ENCODE measurements around the gene KLHL40.

The KLHL40 gene

GRCh38 chr3:42723219-42723618 lies 37.9 kb downstream of the KLHL40 start:
- DNase-seq (ENCODE audit: low spot score) (no peak), ATAC-seq (ENCODE audit: low read depth) (peak; percentile 42; the same call in 1 of the 3 replicates)
- no peaks in the 10 kb centered on the region for H3K27me3 ChIP-seq (ENCODE audit: insufficient read depth, poor library complexity, severe bottlenecking)
- H3K4me1 ChIP-seq (ENCODE audit: insufficient read depth, poor library complexity, severe bottlenecking): no peaks in the 10 kb centered on the region
- no peak overlapping the region for H3K27ac ChIP-seq (ENCODE audit: poor library complexity, severe bottlenecking)
- no peak for TF ChIP-seq CTCF (IDR thresholded peaks at IDR 0.05; ENCODE audit: poor library complexity, severe bottlenecking)
- H3K4me3 ChIP-seq (ENCODE audit: severe bottlenecking): no peak overlapping the region
- H3K36me3 ChIP-seq (ENCODE audit: low read depth): no peaks in the 10 kb centered on the region
- H3K9me3 ChIP-seq (ENCODE audit: severe bottlenecking): no peaks in the 10 kb centered on the region

GRCh38 chr3:42725454-42725853 lies 40.1 kb downstream of the KLHL40 start:
- Histone ChIP-seq H3K9me3 (ENCODE audit: severe bottlenecking) (no peaks in the 10 kb centered on the region), H3K27ac (ENCODE audit: poor library complexity, severe bottlenecking) (no peak overlapping the region), H3K36me3 (ENCODE audit: low read depth) (no peaks in the 10 kb centered on the region), H3K4me3 (ENCODE audit: severe bottlenecking) (no peak overlapping the region), H3K27me3 (ENCODE audit: insufficient read depth, poor library complexity, severe bottlenecking) (no peaks in the 10 kb centered on the region), H3K4me1 (ENCODE audit: insufficient read depth, poor library complexity, severe bottlenecking) (no peaks in the 10 kb centered on the region)
- TF ChIP-seq CTCF (IDR thresholded peaks at IDR 0.05; ENCODE audit: poor library complexity, severe bottlenecking): no peak
- ATAC-seq (ENCODE audit: low read depth) (no peak), DNase-seq (ENCODE audit: low spot score) (no peak)

GRCh38 chr3:42728056-42728455 lies 42.7 kb downstream of the KLHL40 start:
- Histone ChIP-seq H3K4me1 (ENCODE audit: insufficient read depth, poor library complexity, severe bottlenecking) (no peaks in the 10 kb centered on the region), H3K36me3 (ENCODE audit: low read depth) (no peaks in the 10 kb centered on the region), H3K9me3 (ENCODE audit: severe bottlenecking) (no peaks in the 10 kb centered on the region), H3K27ac (ENCODE audit: poor library complexity, severe bottlenecking) (no peak overlapping the region), H3K4me3 (ENCODE audit: severe bottlenecking) (no peak overlapping the region), H3K27me3 (ENCODE audit: insufficient read depth, poor library complexity, severe bottlenecking) (no peaks in the 10 kb centered on the region)
- TF ChIP-seq CTCF (IDR thresholded peaks at IDR 0.05; ENCODE audit: poor library complexity, severe bottlenecking): no peak
- no peak for ATAC-seq (ENCODE audit: low read depth)
- no peak for DNase-seq (ENCODE audit: low spot score)

GRCh38 chr3:42728668-42729364 lies 43.5 kb downstream of the KLHL40 start:
- Histone ChIP-seq H3K4me1 (ENCODE audit: insufficient read depth, poor library complexity, severe bottlenecking) (no peaks in the 10 kb centered on the region), H3K36me3 (ENCODE audit: low read depth) (no peaks in the 10 kb centered on the region), H3K9me3 (ENCODE audit: severe bottlenecking) (no peaks in the 10 kb centered on the region), H3K27me3 (ENCODE audit: insufficient read depth, poor library complexity, severe bottlenecking) (no peaks in the 10 kb centered on the region), H3K27ac (ENCODE audit: poor library complexity, severe bottlenecking) (no peak overlapping the region), H3K4me3 (ENCODE audit: severe bottlenecking) (no peak overlapping the region)
- TF ChIP-seq CTCF (IDR thresholded peaks at IDR 0.05; ENCODE audit: poor library complexity, severe bottlenecking): no peak
- DNase-seq (ENCODE audit: low spot score) (no peak), ATAC-seq (ENCODE audit: low read depth) (no peak)

- DNase-seq (ENCODE audit: low spot score) (no peak), ATAC-seq (ENCODE audit: low read depth) (no peak)
- H3K4me1 ChIP-seq (ENCODE audit: insufficient read depth, poor library complexity, severe bottlenecking): no peaks in the 10 kb centered on the region
- no peak for TF ChIP-seq CTCF (IDR thresholded peaks at IDR 0.05; ENCODE audit: poor library complexity, severe bottlenecking)
- no peaks in the 10 kb centered on the region for H3K9me3 ChIP-seq (ENCODE audit: severe bottlenecking)
- no peaks in the 10 kb centered on the region for H3K27me3 ChIP-seq (ENCODE audit: insufficient read depth, poor library complexity, severe bottlenecking)
- H3K27ac ChIP-seq (ENCODE audit: poor library complexity, severe bottlenecking): no peak overlapping the region
- H3K4me3 ChIP-seq (ENCODE audit: severe bottlenecking): no peak overlapping the region
- no peaks in the 10 kb centered on the region for H3K36me3 ChIP-seq (ENCODE audit: low read depth)
These were observed 44.2 kb downstream of the KLHL40 start for GRCh38 chr3:42729404-42730145.
